ENCODE data around the gene FGF18.

DNA sequence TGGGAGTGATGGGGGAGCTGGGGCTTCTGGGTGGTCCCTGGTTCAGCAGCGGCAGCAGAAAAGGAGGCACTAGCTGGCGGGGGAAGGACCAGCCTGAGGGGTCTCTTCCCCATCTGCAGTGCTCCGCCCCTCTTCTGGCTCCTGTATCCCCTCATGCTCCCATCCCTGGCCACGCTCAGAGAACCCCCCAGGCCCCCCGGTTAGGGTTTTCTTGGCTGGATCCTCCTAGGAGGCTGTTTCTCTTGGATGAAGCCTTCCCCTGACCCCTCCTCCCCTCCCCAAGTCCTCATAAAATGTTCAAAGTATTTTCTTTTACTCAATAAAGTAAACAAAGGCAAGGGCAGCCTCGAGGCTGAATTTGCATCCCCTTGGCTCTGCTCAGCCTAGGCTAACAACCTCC lies 60.8 kb downstream of the FGF18 start:
- TF ChIP-seq EZH2phosphoT487 (IDR thresholded peaks at IDR 0.05; ENCODE audit: borderline replicate concordance, low read length): no peak
- TF ChIP-seq, protein P1, sequence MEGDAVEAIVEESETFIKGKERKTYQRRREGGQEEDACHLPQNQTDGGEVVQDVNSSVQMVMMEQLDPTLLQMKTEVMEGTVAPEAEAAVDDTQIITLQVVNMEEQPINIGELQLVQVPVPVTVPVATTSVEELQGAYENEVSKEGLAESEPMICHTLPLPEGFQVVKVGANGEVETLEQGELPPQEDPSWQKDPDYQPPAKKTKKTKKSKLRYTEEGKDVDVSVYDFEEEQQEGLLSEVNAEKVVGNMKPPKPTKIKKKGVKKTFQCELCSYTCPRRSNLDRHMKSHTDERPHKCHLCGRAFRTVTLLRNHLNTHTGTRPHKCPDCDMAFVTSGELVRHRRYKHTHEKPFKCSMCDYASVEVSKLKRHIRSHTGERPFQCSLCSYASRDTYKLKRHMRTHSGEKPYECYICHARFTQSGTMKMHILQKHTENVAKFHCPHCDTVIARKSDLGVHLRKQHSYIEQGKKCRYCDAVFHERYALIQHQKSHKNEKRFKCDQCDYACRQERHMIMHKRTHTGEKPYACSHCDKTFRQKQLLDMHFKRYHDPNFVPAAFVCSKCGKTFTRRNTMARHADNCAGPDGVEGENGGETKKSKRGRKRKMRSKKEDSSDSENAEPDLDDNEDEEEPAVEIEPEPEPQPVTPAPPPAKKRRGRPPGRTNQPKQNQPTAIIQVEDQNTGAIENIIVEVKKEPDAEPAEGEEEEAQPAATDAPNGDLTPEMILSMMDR (IDR thresholded peaks at IDR 0.05; ENCODE audit: low read depth, low read length, poor library complexity, severe bottlenecking): no peak
